ENCODE data around the gene NMS.

DNA sequence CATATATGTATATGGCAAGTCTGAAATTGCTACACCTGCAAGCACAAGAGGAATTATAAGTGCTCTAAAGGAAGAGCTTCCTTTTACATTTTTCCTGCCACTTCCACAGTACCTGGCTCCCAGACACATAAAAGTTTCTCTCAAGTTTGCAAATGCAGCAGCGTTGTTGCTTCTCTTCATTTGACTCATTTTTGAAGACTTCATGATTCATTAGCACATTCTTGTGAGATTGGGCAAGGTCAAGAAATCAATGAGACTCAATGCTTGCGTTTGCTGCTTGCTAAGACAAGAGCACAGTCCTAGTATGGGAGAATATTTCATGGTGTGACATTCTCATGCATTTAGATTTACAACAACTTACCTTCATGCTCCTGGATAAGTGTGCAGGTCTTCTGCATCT lies 49.9 kb downstream of the NMS start:
- TF ChIP-seq, protein P1, sequence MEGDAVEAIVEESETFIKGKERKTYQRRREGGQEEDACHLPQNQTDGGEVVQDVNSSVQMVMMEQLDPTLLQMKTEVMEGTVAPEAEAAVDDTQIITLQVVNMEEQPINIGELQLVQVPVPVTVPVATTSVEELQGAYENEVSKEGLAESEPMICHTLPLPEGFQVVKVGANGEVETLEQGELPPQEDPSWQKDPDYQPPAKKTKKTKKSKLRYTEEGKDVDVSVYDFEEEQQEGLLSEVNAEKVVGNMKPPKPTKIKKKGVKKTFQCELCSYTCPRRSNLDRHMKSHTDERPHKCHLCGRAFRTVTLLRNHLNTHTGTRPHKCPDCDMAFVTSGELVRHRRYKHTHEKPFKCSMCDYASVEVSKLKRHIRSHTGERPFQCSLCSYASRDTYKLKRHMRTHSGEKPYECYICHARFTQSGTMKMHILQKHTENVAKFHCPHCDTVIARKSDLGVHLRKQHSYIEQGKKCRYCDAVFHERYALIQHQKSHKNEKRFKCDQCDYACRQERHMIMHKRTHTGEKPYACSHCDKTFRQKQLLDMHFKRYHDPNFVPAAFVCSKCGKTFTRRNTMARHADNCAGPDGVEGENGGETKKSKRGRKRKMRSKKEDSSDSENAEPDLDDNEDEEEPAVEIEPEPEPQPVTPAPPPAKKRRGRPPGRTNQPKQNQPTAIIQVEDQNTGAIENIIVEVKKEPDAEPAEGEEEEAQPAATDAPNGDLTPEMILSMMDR (IDR thresholded peaks at IDR 0.05), result no peak
- TF ChIP-seq POLR2A (IDR thresholded peaks at IDR 0.05; ENCODE audit: low read depth), result no peak
